H1 (cell line): ENCODE measurements around the gene TNP2. TPM values are rescaled to one million over a fixed set of nuclear protein-coding genes. Genes with fewer than 3 reads are reported as not detected.

ENCODE experiments used
- TBP ChIP-seq: IDR thresholded peaks from 2 replicates; pipeline ENCODE4 v1.6.1; 2011; ENCODE audit warnings: low read depth, low read length, improper control_type of control experiment
- polyA plus RNA-seq, 7 experiments: library from polyadenylated mRNA; depleted of rRNA in 3 of 7; stranded (reverse) in 5 of 7; unstranded in 2 of 7; fragments of >200 nt in 5 of 7; fragments of 200-250 nt in 2 of 7; gene quantifications; 1 replicate in 5 of 7; 2 replicates in 1 of 7; 4 replicates in 1 of 7; pipeline versions ENCODE4 v1.2.1 to v1.2.3, GENCODE V29; 2011 to 2013; ENCODE audit warnings: missing spikeins in 2 of 7, mixed read lengths in 2 of 7
- total RNA-seq: library from RNA; stranded (reverse); fragmentation: NEBNext Ultra II Directional; extraction: Animal tissue kit (Norgen Biotek cat#: 25700); gene quantifications from 2 replicates; pipeline ENCODE4 v1.2.1, GENCODE V29; 2021

The TNP2 gene
- total and polyA plus RNA-seq, 2 of the 8 experiments (the other 6 are each of a cell fraction or from before 2014, with no cell fraction given): not detected

DNA sequence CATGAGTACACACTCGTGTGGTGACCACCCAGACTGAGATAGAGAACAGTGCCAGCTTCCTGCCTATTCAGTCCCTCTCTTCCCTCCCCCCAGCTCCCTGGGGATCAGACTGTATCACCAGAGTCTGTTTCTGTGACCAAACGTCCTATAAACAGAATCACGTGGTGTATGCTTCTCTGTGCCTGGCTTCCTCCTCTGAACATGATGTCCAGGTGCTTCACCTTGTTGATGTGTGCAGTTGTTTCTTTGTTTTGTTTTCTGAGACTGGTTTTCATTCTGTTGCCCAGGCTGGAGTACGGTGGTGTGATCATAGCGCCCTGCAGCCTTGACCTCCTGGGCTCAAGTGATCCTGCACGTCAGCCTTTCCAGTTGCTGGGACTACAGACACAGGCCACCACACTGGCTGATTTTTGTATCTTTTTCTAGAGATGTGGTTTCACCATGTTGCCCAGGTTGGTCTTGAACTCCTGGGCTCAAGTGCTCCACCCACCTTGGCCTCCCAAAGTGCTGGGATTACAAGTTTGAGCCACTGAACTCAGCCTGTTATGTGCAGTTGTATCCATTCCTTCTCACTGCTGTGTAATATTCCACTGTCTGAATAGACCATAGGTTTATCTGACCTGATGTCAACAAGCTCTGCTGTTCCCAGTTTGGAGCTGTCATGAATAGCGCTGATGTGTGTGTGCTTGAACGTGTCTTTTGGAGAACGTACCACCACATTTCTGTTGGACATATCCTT is 40.9 kb upstream of the TNP2 start (continued):
- no peak for TF ChIP-seq TBP
- TF ChIP-seq, all 59 proteins: peak for 0
